ENCODE data around the gene ZFR2. TPM values are rescaled to one million over a fixed set of nuclear protein-coding genes. Genes with fewer than 3 reads are reported as not detected.
A peak's percentile ranks its signal among the peaks of the same experiment; 100 is the strongest.

The ZFR2 gene
- total RNA-seq, 4 donors from 2014 or later, result not detected

- Histone ChIP-seq H3K9me3 (no peaks in the 10 kb centered on the region), H3K4me3 (replicated peaks in 1 of 3) (no peak overlapping the region), H3K4me1 (no peaks in the 10 kb centered on the region), H3K27me3 (no peaks in the 10 kb centered on the region), H3K27ac (no peak overlapping the region), H3K36me3 (no peaks in the 10 kb centered on the region)
- intact Hi-C loops (cut with DNase I), result loop anchor here (5.0 kb wide), 1 partner anchor 161 kb away; no protein-coding TSS in a partner anchor
- DNase-seq, result no peak
- WGBS, 2 donors, result 73 to 79% methylated on average over 7 to 10 of the region's 10 CpGs
- TF ChIP-seq POLR2A (IDR thresholded peaks at IDR 0.05), result no peak
- TF ChIP-seq, protein P1, sequence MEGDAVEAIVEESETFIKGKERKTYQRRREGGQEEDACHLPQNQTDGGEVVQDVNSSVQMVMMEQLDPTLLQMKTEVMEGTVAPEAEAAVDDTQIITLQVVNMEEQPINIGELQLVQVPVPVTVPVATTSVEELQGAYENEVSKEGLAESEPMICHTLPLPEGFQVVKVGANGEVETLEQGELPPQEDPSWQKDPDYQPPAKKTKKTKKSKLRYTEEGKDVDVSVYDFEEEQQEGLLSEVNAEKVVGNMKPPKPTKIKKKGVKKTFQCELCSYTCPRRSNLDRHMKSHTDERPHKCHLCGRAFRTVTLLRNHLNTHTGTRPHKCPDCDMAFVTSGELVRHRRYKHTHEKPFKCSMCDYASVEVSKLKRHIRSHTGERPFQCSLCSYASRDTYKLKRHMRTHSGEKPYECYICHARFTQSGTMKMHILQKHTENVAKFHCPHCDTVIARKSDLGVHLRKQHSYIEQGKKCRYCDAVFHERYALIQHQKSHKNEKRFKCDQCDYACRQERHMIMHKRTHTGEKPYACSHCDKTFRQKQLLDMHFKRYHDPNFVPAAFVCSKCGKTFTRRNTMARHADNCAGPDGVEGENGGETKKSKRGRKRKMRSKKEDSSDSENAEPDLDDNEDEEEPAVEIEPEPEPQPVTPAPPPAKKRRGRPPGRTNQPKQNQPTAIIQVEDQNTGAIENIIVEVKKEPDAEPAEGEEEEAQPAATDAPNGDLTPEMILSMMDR (IDR thresholded peaks at IDR 0.05), result no peak
These were observed 45.5 kb downstream of the ZFR2 start for GRCh38 chr19:3823350-3823713.

- Histone ChIP-seq H3K4me3 (replicated peaks in 1 of 3) (no peak overlapping the region), H3K9me3 (no peaks in the 10 kb centered on the region), H3K27ac (no peak overlapping the region), H3K4me1 (no peaks in the 10 kb centered on the region), H3K27me3 (no peaks in the 10 kb centered on the region), H3K36me3 (no peaks in the 10 kb centered on the region)
- WGBS, 2 donors, result 67 to 85% methylated on average over 3 to 21 of the region's 26 CpGs
- DNase-seq, result no peak
- TF ChIP-seq POLR2A (IDR thresholded peaks at IDR 0.05), result no peak
- TF ChIP-seq, protein P1 (IDR thresholded peaks at IDR 0.05), result no peak
- intact Hi-C loops (cut with DNase I), result loop anchor here (5.0 kb wide), 1 partner anchor 161 kb away; no protein-coding TSS in a partner anchor
These were observed 46.0 kb downstream of the ZFR2 start for GRCh38 chr19:3822683-3823349.

GRCh38 chr19:3821857-3822364 lies 46.9 kb downstream of the ZFR2 start:
- Histone ChIP-seq H3K27ac (no peak overlapping the region), H3K9me3 (no peaks in the 10 kb centered on the region), H3K36me3 (no peaks in the 10 kb centered on the region), H3K27me3 (no peaks in the 10 kb centered on the region), H3K4me1 (no peaks in the 10 kb centered on the region), H3K4me3 (replicated peaks in 1 of 3) (no peak overlapping the region)
- no peak for TF ChIP-seq POLR2A (IDR thresholded peaks at IDR 0.05)
- TF ChIP-seq, protein P1 (IDR thresholded peaks at IDR 0.05), result peak; percentile 78 to 99 (median 92)
- DNase-seq, result peak; percentile 50 to 55
- 22 to 36% methylated on average over 21 to 24 of the region's 43 CpGs for WGBS, 2 donors
- intact Hi-C loops (cut with DNase I), result loop anchor here (5.0 kb wide), 1 partner anchor 160 kb away; no protein-coding TSS in a partner anchor

GRCh38 chr19:3821156-3821555 lies 47.7 kb downstream of the ZFR2 start:
- Histone ChIP-seq H3K4me3 (replicated peaks in 1 of 3) (no peak overlapping the region), H3K27ac (no peak overlapping the region), H3K9me3 (no peaks in the 10 kb centered on the region), H3K36me3 (no peaks in the 10 kb centered on the region), H3K27me3 (no peaks in the 10 kb centered on the region), H3K4me1 (no peaks in the 10 kb centered on the region)
- intact Hi-C loops (cut with DNase I), result loop anchor here (5.0 kb wide), 1 partner anchor 159 kb away; no protein-coding TSS in a partner anchor
- no peak for TF ChIP-seq POLR2A (IDR thresholded peaks at IDR 0.05)
- TF ChIP-seq, protein P1 (IDR thresholded peaks at IDR 0.05), result no peak
- no peak for DNase-seq
- 94 to 95% methylated on average over 23 of the region's 23 CpGs for WGBS, 2 donors

- Histone ChIP-seq H3K27ac (no peak overlapping the region), H3K9me3 (no peaks in the 10 kb centered on the region), H3K27me3 (no peaks in the 10 kb centered on the region), H3K36me3 (no peaks in the 10 kb centered on the region), H3K4me1 (no peaks in the 10 kb centered on the region), H3K4me3 (replicated peaks in 1 of 3) (no peak overlapping the region)
- TF ChIP-seq POLR2A (IDR thresholded peaks at IDR 0.05), result no peak
- TF ChIP-seq, protein P1 (IDR thresholded peaks at IDR 0.05), result no peak
- intact Hi-C loops (cut with DNase I), result loop anchor here (5.0 kb wide), 1 partner anchor 158 kb away; no protein-coding TSS in a partner anchor
- WGBS, 2 donors, result 88 to 92% methylated on average over 12 to 17 of the region's 19 CpGs
- no peak for DNase-seq
These were observed 48.8 kb downstream of the ZFR2 start for GRCh38 chr19:3819989-3820388.
